ENCODE results near the gene PSMD5.

The PSMD5 gene

GRCh38 chr9:120841930-120842684, 615 bp downstream of the PSMD5 start:
- Histone ChIP-seq H3K4me3 (ENCODE audit: insufficient read depth, low read length, poor library complexity, severe bottlenecking) (peak overlapping the region; percentile 69), H4K20me1 (ENCODE audit: low read depth, low read length) (no peaks in the 10 kb centered on the region), H3K27me3 (ENCODE audit: low read length) (no peaks in the 10 kb centered on the region), H3K9me3 (ENCODE audit: insufficient read depth, low read length) (no peaks in the 10 kb centered on the region), H3K9ac (ENCODE audit: low read length) (peak overlapping the region; percentile 93), H3K36me3 (ENCODE audit: low read length) (no peaks in the 10 kb centered on the region), H3K9me2 (replicated peaks; ENCODE audit: insufficient read depth, low read length) (no peaks in the 10 kb centered on the region), H2AFZ (ENCODE audit: low read depth, low read length, severe bottlenecking) (peak overlapping the region; percentile 90), H3K4me2 (ENCODE audit: low read depth, low read length, poor library complexity, severe bottlenecking) (peak overlapping the region; percentile 80), H3F3A (ENCODE audit: insufficient read depth) (peaks cover 4% of the 10 kb centered on the region; the same call in 1 of the 2 replicates), H3K27ac (ENCODE audit: low read depth, low read length) (peak overlapping the region; percentile 60), H3K79me2 (ENCODE audit: insufficient read depth, low read length) (peaks cover 58% of the 10 kb centered on the region)
- TF ChIP-seq EZH2phosphoT487 (conservative IDR thresholded peaks at IDR 0.05; ENCODE audit: low read length) (no peak), CTCF (IDR thresholded peaks at IDR 0.05; ENCODE audit: insufficient read depth, low read length, poor library complexity, severe bottlenecking) (no peak)

GRCh38 chr9:120839146-120839545, 3.6 kb downstream of the PSMD5 start:
- no peaks in the 10 kb centered on the region for H4K20me1 ChIP-seq (ENCODE audit: low read depth, low read length)
- H3K9me3 ChIP-seq (ENCODE audit: insufficient read depth, low read length), result no peaks in the 10 kb centered on the region
- no peak overlapping the region for H2AFZ ChIP-seq (ENCODE audit: low read depth, low read length, severe bottlenecking)
- H3F3A ChIP-seq (ENCODE audit: insufficient read depth), result no peaks in the 10 kb centered on the region
- H3K36me3 ChIP-seq (ENCODE audit: low read length), result peaks cover 4% of the 10 kb centered on the region; the same call in 1 of the 2 replicates
- no peak overlapping the region for H3K4me2 ChIP-seq (ENCODE audit: low read depth, low read length, poor library complexity, severe bottlenecking)
- no peak overlapping the region for H3K9ac ChIP-seq (ENCODE audit: low read length)
- no peaks in the 10 kb centered on the region for H3K9me2 ChIP-seq (replicated peaks; ENCODE audit: insufficient read depth, low read length)
- no peak overlapping the region for H3K27ac ChIP-seq (ENCODE audit: low read depth, low read length)
- peaks cover 60% of the 10 kb centered on the region for H3K79me2 ChIP-seq (ENCODE audit: insufficient read depth, low read length)
- H3K27me3 ChIP-seq (ENCODE audit: low read length), result no peaks in the 10 kb centered on the region
- no peak overlapping the region for H3K4me3 ChIP-seq (ENCODE audit: insufficient read depth, low read length, poor library complexity, severe bottlenecking)
- no peak for TF ChIP-seq CTCF (IDR thresholded peaks at IDR 0.05; ENCODE audit: insufficient read depth, low read length, poor library complexity, severe bottlenecking)
- no peak for TF ChIP-seq EZH2phosphoT487 (conservative IDR thresholded peaks at IDR 0.05; ENCODE audit: low read length)

- no peak overlapping the region for H2AFZ ChIP-seq (ENCODE audit: low read depth, low read length, severe bottlenecking)
- H3K9ac ChIP-seq (ENCODE audit: low read length), result no peak overlapping the region
- no peak overlapping the region for H3K27ac ChIP-seq (ENCODE audit: low read depth, low read length)
- H3K27me3 ChIP-seq (ENCODE audit: low read length), result no peaks in the 10 kb centered on the region
- H3K36me3 ChIP-seq (ENCODE audit: low read length), result peaks cover 4% of the 10 kb centered on the region; the same call in 1 of the 2 replicates
- no peak overlapping the region for H3K4me2 ChIP-seq (ENCODE audit: low read depth, low read length, poor library complexity, severe bottlenecking)
- no peaks in the 10 kb centered on the region for H4K20me1 ChIP-seq (ENCODE audit: low read depth, low read length)
- no peaks in the 10 kb centered on the region for H3F3A ChIP-seq (ENCODE audit: insufficient read depth)
- no peak overlapping the region for H3K4me3 ChIP-seq (ENCODE audit: insufficient read depth, low read length, poor library complexity, severe bottlenecking)
- peaks cover 49% of the 10 kb centered on the region for H3K79me2 ChIP-seq (ENCODE audit: insufficient read depth, low read length)
- TF ChIP-seq EZH2phosphoT487 (conservative IDR thresholded peaks at IDR 0.05; ENCODE audit: low read length), result no peak
- TF ChIP-seq CTCF (IDR thresholded peaks at IDR 0.05; ENCODE audit: insufficient read depth, low read length, poor library complexity, severe bottlenecking), result no peak
- H3K9me3 ChIP-seq (ENCODE audit: insufficient read depth, low read length), result no peaks in the 10 kb centered on the region
- H3K9me2 ChIP-seq (replicated peaks; ENCODE audit: insufficient read depth, low read length), result no peaks in the 10 kb centered on the region
Observed at GRCh38 chr9:120837921-120838320, 4.8 kb downstream of the PSMD5 start.

Measured in SU-DHL-6 (cell line).